ENCODE data around the gene ZNF644. TPM values are rescaled to one million over a fixed set of nuclear protein-coding genes. Genes with fewer than 3 reads are reported as not detected.

Gene ZNF644
- total RNA-seq, 1 experiment from 2014 or later = 71.4 TPM

- no peak for TF ChIP-seq TEAD1 (CRISPR knock-in tag; IDR thresholded peaks at IDR 0.05)
These were observed 98.8 kb downstream of the ZNF644 start (continued) for GRCh38 chr1:90922996-90923395.

- DNase-seq (ENCODE audit: low spot score) (no peak), ATAC-seq (no peak)
- Mint-ChIP-seq H3K9me3 (no peaks in the 10 kb centered on the region), H3K36me3 (peaks cover 1% of the 10 kb centered on the region), H3K27ac (peak overlapping the region; percentile 3; the same call in 1 of the 2 replicates), H3K4me3 (no peak overlapping the region), H3K27me3 (ENCODE audit: low read depth) (no peaks in the 10 kb centered on the region), H3K4me1 (peaks cover 84% of the 10 kb centered on the region)
- CTCF ChIA-PET = no interaction called here
- TF ChIP-seq NR1H2 (CRISPR knock-in tag; IDR thresholded peaks at IDR 0.05) = no peak
- no peak for TF ChIP-seq ZNF532 (CRISPR knock-in tag; IDR thresholded peaks at IDR 0.05; ENCODE audit: borderline replicate concordance)
- no peak for TF ChIP-seq AFF4 (CRISPR knock-in tag; IDR thresholded peaks at IDR 0.05; ENCODE audit: borderline replicate concordance)
- POLR2A ChIA-PET = no interaction called here
These were observed 99.6 kb downstream of the ZNF644 start for GRCh38 chr1:90922202-90922601.

GRCh38 chr1:90919900-90920299, 101.9 kb downstream of the ZNF644 start:
- H3K4me1 Mint-ChIP-seq = peaks cover 63% of the 10 kb centered on the region
- no peak overlapping the region for H3K4me3 Mint-ChIP-seq
- ChIA-PET CTCF (interaction anchor here (1.7 kb wide), 1 partner anchor 196 kb away, joined by 6 read pairs; no protein-coding TSS in a partner anchor), POLR2A (no interaction called here)
- no peaks in the 10 kb centered on the region for H3K27me3 Mint-ChIP-seq (ENCODE audit: low read depth)
- no peak for DNase-seq (ENCODE audit: low spot score)
- peak overlapping the region; percentile 87; the same call in 1 of the 2 replicates for H3K27ac Mint-ChIP-seq
- no peak for ATAC-seq
- no peaks in the 10 kb centered on the region for H3K9me3 Mint-ChIP-seq
- H3K36me3 Mint-ChIP-seq = peaks cover 6% of the 10 kb centered on the region
- TF ChIP-seq E2F1 (CRISPR knock-in tag; IDR thresholded peaks at IDR 0.05) = no peak
- TF ChIP-seq STAT6 (CRISPR knock-in tag; conservative IDR thresholded peaks at IDR 0.05; ENCODE audit: low read depth) = no peak
- TF ChIP-seq FOXP4 (CRISPR knock-in tag; IDR thresholded peaks at IDR 0.05) = no peak
- no peak for TF ChIP-seq ZNF138 (CRISPR knock-in tag; conservative IDR thresholded peaks at IDR 0.05)
- TF ChIP-seq ARID4B (CRISPR knock-in tag; IDR thresholded peaks at IDR 0.05; ENCODE audit: borderline replicate concordance) = no peak
- no peak for TF ChIP-seq IRF1 (CRISPR knock-in tag; IDR thresholded peaks at IDR 0.05)
- no peak for TF ChIP-seq RELA (CRISPR knock-in tag; IDR thresholded peaks at IDR 0.05; ENCODE audit: borderline replicate concordance)
- no peak for TF ChIP-seq ZNF232 (CRISPR knock-in tag; IDR thresholded peaks at IDR 0.05)

All from WTC11 (cell line).